Measurements from ENCODE around the gene C3AR1.
"Not testable (repeated sequence)": the region's sequence is repeated elsewhere in the genome, so short reads cannot be mapped to it uniquely, and the experiment has no call there.

C3AR1 gene

DNA sequence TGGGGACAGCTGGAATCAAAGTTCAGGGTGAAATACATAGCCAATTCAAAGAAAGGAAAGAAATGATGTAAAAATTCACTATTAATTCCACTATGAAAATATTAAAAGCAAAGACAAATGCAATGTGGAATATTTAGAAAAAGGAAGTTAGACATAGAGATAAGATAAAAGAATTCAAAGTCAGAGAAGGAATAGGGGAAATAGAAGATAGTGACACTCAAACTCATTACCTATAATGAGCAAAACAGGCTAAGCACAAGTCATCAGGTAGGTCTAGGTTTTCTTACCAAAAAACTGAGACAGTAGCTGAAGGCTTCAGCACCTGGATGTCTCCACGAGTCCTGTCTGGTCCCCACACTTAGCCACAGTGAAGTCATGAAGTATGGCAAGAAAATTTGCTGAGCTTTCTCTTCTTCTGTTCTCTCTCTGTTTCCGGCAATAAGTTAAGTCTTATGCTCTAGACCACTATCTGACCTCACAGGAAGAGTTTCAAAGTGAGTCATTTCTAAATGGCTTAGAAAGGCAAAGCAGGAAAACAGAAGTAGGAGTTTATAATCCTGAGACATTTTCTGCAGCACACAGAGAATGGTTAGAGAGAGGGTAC, at the start of gene C3AR1:
Gene C3AR1, minus strand, starts transcription at position 369 of the 604 bp plus-strand sequence. CDS start 6,174 bp downstream, outside the sequence.
- Histone ChIP-seq H4K20me1 (ENCODE audit: insufficient read depth, low read length) (no peaks in the 10 kb centered on the region), H3K27me3 (ENCODE audit: insufficient read depth, low read length) (no peaks in the 10 kb centered on the region), H3K4me1 (ENCODE audit: insufficient read depth, low read length, severe bottlenecking) (no peaks in the 10 kb centered on the region), H3K9me3 (ENCODE audit: low read length) (no peaks in the 10 kb centered on the region), H3K4me2 (ENCODE audit: low read length) (no peak within 1 kb of the TSS), H3K9me2 (ENCODE audit: low read depth, low read length) (no peaks in the 10 kb centered on the region), H3K36me3 (ENCODE audit: insufficient read depth, low read length) (no peaks in the 10 kb centered on the region), H2AFZ (ENCODE audit: low read length) (no peak within 1 kb of the TSS), H3K4me3 (ENCODE audit: low read depth, low read length, poor library complexity, severe bottlenecking) (no peak within 1 kb of the TSS), H3K27ac (ENCODE audit: low read depth, low read length, poor library complexity, severe bottlenecking) (no peak within 1 kb of the TSS), H3K9ac (ENCODE audit: low read length) (no peak within 1 kb of the TSS), H3K79me2 (ENCODE audit: insufficient read depth, low read length) (no peaks in the 10 kb centered on the region), H3F3A (ENCODE audit: insufficient read depth, low read length) (no peaks in the 10 kb centered on the region)
- TF ChIP-seq, protein P1, sequence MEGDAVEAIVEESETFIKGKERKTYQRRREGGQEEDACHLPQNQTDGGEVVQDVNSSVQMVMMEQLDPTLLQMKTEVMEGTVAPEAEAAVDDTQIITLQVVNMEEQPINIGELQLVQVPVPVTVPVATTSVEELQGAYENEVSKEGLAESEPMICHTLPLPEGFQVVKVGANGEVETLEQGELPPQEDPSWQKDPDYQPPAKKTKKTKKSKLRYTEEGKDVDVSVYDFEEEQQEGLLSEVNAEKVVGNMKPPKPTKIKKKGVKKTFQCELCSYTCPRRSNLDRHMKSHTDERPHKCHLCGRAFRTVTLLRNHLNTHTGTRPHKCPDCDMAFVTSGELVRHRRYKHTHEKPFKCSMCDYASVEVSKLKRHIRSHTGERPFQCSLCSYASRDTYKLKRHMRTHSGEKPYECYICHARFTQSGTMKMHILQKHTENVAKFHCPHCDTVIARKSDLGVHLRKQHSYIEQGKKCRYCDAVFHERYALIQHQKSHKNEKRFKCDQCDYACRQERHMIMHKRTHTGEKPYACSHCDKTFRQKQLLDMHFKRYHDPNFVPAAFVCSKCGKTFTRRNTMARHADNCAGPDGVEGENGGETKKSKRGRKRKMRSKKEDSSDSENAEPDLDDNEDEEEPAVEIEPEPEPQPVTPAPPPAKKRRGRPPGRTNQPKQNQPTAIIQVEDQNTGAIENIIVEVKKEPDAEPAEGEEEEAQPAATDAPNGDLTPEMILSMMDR (IDR thresholded peaks at IDR 0.05; ENCODE audit: low read length), result no peak
- TF ChIP-seq EZH2 (IDR thresholded peaks at IDR 0.05; ENCODE audit: borderline replicate concordance, low read length), result no peak

- H3K36me3 ChIP-seq (ENCODE audit: insufficient read depth, low read length); H3K9ac ChIP-seq (ENCODE audit: low read length); H3K9me3 ChIP-seq (ENCODE audit: low read length); H3K4me3 ChIP-seq (ENCODE audit: low read depth, low read length, poor library complexity, severe bottlenecking); H3K4me2 ChIP-seq (ENCODE audit: low read length); H4K20me1 ChIP-seq (ENCODE audit: insufficient read depth, low read length); H3K27ac ChIP-seq (ENCODE audit: low read depth, low read length, poor library complexity, severe bottlenecking); H2AFZ ChIP-seq (ENCODE audit: low read length); H3K9me2 ChIP-seq (ENCODE audit: low read depth, low read length); H3K27me3 ChIP-seq (ENCODE audit: insufficient read depth, low read length); H3K79me2 ChIP-seq (ENCODE audit: insufficient read depth, low read length); H3F3A ChIP-seq (ENCODE audit: insufficient read depth, low read length); H3K4me1 ChIP-seq (ENCODE audit: insufficient read depth, low read length, severe bottlenecking): not testable (repeated sequence)
These were observed 47.0 kb upstream of the C3AR1 start for GRCh38 chr12:8113117-8113516.

DNA sequence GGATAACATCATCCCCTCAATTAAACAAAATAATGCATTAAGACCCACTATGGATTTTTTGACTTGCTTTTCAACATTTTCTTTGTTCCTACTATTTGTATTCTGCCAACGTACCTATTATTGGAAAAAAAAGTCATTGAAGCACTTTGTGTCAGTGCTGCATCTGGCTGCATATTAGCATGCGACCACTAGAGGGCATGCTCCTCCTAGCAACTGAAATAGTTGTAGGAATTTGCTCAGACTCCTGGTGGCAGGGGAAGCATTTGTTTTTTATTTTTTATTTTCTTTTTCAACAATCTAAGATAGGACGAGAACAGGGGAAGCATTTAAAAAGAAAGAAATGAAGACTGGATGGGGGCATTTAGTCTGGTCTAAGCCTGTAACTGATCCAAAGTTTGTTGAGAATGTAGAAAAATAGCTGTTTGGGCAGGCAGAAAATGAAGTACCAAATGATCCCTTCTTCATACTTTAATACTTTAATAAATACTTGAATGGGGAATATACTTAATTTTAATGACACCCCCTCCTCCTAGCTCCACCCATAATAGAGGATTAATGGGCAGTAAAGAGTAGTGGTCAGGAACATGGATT, 42.7 kb upstream of the C3AR1 start:
- Histone ChIP-seq H3K36me3 (ENCODE audit: insufficient read depth, low read length) (no peaks in the 10 kb centered on the region), H3K79me2 (ENCODE audit: insufficient read depth, low read length) (no peaks in the 10 kb centered on the region), H3K9ac (ENCODE audit: low read length) (no peak overlapping the region), H3K4me3 (ENCODE audit: low read depth, low read length, poor library complexity, severe bottlenecking) (no peak overlapping the region), H3K9me2 (ENCODE audit: low read depth, low read length) (no peaks in the 10 kb centered on the region), H3K4me1 (ENCODE audit: insufficient read depth, low read length, severe bottlenecking) (no peaks in the 10 kb centered on the region), H3F3A (ENCODE audit: insufficient read depth, low read length) (no peaks in the 10 kb centered on the region), H3K27ac (ENCODE audit: low read depth, low read length, poor library complexity, severe bottlenecking) (no peak overlapping the region), H2AFZ (ENCODE audit: low read length) (no peak overlapping the region), H4K20me1 (ENCODE audit: insufficient read depth, low read length) (no peaks in the 10 kb centered on the region), H3K4me2 (ENCODE audit: low read length) (no peak overlapping the region), H3K9me3 (ENCODE audit: low read length) (no peaks in the 10 kb centered on the region), H3K27me3 (ENCODE audit: insufficient read depth, low read length) (no peaks in the 10 kb centered on the region)
- TF ChIP-seq, protein P1 (IDR thresholded peaks at IDR 0.05; ENCODE audit: low read length), result peak; percentile 98
- TF ChIP-seq EZH2 (IDR thresholded peaks at IDR 0.05; ENCODE audit: borderline replicate concordance, low read length), result no peak

DNA sequence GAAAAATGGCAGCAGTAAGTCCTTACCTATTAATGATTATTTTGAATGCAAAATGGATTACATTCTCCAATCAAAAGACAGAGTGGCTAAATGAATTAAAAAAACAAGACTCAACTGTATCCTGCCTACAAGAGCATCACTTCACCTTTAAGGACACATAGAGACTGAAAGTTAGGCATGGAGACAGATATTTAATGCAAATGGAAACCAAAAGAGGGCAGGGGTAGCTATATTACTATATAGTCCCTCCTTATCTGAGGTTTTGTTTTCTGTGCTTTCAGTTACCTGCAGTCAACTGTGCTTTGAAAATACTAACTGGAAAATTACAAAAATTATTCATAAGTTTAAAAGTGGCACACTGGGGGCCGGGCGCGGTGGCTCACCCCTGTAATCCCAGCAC, 33.1 kb upstream of the C3AR1 start:
- no peak overlapping the region for H3K27ac ChIP-seq (ENCODE audit: low read depth, low read length, poor library complexity, severe bottlenecking)
- H3K4me1 ChIP-seq (ENCODE audit: insufficient read depth, low read length, severe bottlenecking), result no peaks in the 10 kb centered on the region
- H3K4me3 ChIP-seq (ENCODE audit: low read depth, low read length, poor library complexity, severe bottlenecking), result no peak overlapping the region
- no peaks in the 10 kb centered on the region for H3K27me3 ChIP-seq (ENCODE audit: insufficient read depth, low read length)
- no peak for TF ChIP-seq EZH2 (IDR thresholded peaks at IDR 0.05; ENCODE audit: borderline replicate concordance, low read length)
- TF ChIP-seq, protein P1 (IDR thresholded peaks at IDR 0.05; ENCODE audit: low read length), result no peak
- no peaks in the 10 kb centered on the region for H3K9me2 ChIP-seq (ENCODE audit: low read depth, low read length)
- H3K79me2 ChIP-seq (ENCODE audit: insufficient read depth, low read length), result no peaks in the 10 kb centered on the region
- H3K9me3 ChIP-seq (ENCODE audit: low read length), result peaks cover 2% of the 10 kb centered on the region; the same call in 1 of the 2 replicates
- no peak overlapping the region for H3K9ac ChIP-seq (ENCODE audit: low read length)
- no peak overlapping the region for H2AFZ ChIP-seq (ENCODE audit: low read length)
- H3F3A ChIP-seq (ENCODE audit: insufficient read depth, low read length), result no peaks in the 10 kb centered on the region
- H3K4me2 ChIP-seq (ENCODE audit: low read length), result no peak overlapping the region
- H3K36me3 ChIP-seq (ENCODE audit: insufficient read depth, low read length), result peaks cover 37% of the 10 kb centered on the region
- no peaks in the 10 kb centered on the region for H4K20me1 ChIP-seq (ENCODE audit: insufficient read depth, low read length)
